Stimulated activated CD4-positive, alpha-beta T cell treated with anti-CD3 and anti-CD28 coated beads, Interleukin-12 subunit alpha, Interleukin-12 subunit beta, amount 100 ng/mL, for 24 hours (primary cell): Measurements from ENCODE around the gene PFKM.
A peak's percentile ranks its signal among the peaks of the same experiment; 100 is the strongest.

Experiments
- DNase-seq, 2 experiments: peaks; one replicate each; pipeline ENCODE4 v3.0.0-alpha.2; 2020; ENCODE audit warnings: low read depth in 2 of 2

The PFKM gene

DNA sequence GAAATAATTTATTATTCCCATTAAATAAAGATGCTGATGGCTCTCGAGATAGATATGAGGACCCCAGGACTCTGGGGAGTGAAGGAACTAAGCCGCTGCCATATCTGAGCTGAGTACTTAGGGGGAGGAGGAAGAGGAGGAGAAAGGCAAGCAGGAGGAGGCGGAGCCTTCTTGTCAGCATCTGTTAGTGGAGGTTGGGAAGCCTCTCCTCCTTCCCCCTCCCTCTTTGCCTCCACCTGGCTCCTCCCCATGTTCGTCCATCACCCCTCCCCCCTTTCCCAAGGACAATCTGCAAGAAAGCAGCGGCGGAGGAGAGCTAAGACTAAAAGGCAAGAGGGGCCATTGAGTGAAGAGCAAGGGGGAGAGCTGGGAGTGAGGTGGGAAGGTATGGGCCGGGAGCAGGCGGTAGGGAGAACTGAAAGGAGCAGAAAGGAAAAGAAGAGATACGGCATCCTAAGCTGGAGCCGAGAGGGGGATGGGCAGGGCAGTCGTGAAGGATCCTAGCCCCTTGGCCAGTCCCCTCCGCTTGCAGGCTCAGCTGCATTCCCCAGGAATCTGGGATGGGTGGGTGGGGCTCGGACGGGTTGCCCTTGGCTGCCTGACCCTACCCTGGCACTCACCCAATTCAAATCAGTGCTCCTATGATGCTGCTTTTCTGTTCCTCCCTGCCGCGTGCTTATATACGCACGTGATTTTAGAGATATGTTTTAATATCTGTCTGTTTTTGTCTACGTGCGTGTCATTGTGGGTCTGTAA, at the start of gene PFKM:
TSS of gene PFKM (plus strand) at position 287 of the 756 bp plus-strand sequence. CDS start 3,411 bp downstream, outside the sequence.
- DNase-seq: peak; percentile 38 to 67

GRCh38 chr12:48070033-48070432, 49.1 kb upstream of the PFKM start:
- no peak for DNase-seq

- no peak for DNase-seq
Measured at GRCh38 chr12:48070731-48071130, 48.4 kb upstream of the PFKM start.

DNA sequence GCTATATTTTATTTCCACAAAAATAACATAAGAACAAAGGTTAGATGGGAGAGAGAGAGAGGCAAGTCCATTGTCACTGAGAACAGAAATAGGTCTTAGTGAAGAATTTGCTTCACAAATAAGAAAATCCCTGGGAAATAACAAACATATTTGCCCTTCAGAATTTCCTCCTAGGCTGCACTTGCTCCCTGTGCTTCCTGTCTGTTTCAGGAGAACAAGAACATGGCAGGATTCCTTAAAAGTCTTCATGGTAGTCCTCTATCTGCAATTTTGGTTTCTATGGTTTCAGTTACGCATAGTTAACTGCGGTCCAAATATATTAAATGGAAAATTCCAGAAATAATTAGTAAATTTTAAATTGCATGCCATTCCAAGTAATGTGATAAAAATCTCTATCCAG, 47.4 kb upstream of the PFKM start:
- DNase-seq: no peak

DNA sequence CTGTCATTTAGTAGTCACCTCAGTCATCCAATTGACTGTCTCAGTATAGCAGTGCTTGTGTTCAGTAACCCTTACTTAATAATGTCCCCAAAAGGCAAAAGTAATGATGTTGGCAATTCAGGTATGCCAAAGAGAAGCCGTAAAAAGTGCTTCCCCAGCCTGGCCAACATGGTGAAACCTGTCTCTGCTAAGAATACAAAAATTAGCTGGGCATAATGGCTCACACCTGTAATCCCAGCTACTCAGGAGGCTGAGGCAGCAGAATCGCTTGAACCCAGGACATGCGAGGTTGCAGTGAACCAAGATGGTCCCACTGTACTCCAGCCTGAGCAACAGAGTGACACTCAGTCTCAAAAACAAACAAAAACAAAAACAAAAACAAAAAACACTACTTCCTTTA, 46.9 kb upstream of the PFKM start:
- DNase-seq: no peak

GRCh38 chr12:48074266-48074665, 44.9 kb upstream of the PFKM start:
- DNase-seq: no peak

- no peak for DNase-seq
Measured at GRCh38 chr12:48075832-48076231, 43.3 kb upstream of the PFKM start.

GRCh38 chr12:48077111-48077510, 42.1 kb upstream of the PFKM start:
- DNase-seq: no peak

DNA sequence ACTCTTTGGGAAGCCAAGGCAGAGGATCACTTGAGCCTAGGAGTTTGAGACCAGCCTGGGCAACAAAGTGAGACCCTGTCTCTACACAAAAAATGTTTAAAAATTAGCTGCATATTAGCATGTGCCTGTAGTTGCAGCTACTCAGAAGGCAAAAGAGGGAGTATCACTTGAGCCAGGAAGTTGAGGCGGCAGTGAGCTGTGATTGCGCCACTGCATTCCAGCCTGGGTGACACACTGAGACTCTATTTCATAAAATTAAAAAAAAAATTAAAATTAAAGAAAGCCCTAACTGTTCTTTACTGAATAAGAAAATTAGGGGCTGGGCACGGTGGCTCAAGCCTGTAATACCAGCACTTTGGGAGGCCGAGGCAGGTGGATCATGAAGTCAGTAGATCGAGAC, 40.3 kb upstream of the PFKM start:
- DNase-seq: no peak

- DNase-seq: no peak
Measured at GRCh38 chr12:48080285-48080684, 38.9 kb upstream of the PFKM start.

DNA sequence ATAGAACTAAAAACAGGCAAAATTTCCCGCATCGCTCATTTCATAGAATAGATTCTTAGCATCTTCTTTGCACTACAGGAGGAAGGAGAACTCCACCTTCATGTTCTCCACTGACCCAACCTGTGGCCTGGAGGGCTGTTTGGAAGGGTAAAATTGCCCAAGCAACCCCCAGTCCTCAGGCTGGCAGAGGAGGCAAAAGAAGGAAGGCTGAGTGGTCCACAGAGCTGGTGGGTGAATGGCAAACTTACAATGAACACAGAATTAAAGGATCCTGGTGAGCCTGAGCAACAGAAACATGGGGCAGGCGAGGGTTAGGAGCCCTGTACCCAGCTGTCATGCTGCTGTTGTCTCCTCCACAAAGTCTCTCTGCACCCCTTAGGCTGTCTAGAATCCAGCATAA, 38.3 kb upstream of the PFKM start:
- no peak for DNase-seq

DNA sequence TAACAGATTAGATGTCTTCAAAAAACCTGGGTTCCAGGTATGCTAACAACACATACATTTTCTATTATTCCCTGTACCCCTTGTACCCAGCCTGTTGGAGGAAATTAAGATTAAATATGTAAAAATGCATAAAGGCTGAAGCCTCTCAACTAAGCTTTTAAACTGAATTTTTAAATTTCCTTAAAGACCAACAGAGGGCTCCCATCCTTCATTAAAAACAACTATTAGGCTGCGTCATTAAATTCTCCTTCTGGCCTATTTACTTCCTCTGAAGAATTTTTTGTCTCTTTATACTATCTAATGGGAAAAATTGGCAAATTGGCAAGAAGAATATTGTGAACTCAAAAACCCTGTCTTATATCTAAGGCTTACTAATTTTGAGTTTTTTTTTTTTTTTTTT, 35.1 kb upstream of the PFKM start:
- DNase-seq: no peak

DNA sequence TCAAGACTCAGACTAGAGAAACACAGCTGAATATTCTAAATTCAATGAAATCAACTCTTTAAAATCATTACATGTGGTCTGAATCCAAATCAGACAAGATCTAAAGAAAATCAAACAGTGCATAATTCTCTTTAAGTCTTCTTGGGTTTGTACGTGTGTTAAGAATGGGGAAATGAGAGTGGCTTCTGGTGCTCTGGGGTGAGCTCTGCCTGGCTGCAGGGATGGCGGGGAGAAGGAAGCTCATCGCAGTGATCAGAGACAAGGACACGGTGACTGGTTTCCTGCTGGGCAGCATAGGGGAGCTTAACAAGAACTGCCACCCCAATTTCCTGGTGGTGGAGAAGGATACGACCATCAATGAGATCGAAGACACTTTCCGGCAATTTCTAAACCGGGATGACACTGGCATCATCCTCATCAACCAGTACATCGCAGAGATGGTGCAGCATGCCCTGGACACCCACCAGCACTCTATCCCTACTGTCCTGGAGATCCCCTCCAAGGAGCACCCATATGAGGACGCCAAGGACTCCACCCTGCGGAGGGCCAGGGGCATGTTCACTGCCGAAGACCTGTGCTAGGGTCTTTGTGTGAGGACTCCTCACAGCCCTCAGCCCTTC, 34.2 kb upstream of the PFKM start:
- no peak for DNase-seq

- no peak for DNase-seq
Measured at GRCh38 chr12:48086327-48086726, 32.8 kb upstream of the PFKM start.

DNA sequence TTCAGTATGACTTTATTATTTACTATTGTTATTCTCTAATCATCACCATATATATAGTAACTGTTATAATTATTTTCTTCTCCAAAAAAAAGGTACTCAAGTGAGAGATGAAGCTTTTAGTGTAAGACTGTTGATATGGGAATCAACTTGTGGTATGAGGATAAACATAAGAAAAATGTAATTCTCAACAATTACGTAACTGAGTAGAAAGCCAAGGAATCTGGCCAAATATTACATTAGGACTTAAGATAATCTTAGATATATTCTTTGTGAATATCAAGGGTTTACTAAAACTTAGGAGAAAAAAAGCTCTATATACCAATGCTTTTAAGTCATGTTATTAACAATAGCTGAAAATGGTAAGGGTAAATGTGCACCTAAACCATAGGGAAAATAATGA, 26.6 kb upstream of the PFKM start:
- no peak for DNase-seq

DNA sequence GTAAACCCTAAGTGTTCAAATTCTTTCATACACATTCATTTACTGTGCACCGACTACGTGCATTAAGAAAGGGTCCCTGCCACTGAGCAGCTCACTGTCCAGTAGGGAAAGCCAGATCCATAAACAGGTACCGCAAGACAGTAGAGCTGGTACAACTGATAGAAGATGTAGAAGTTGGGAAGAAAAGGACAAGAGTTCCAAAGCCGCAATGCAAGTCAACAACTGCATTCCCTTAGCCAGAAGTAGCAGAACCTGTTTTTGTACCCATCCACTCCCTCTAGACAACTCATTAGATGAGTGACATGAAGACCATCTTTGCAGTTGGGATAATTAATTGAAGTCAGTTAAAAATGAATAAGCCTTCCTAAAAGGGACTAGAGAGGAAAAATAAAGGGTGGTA, 14.6 kb upstream of the PFKM start:
- DNase-seq: no peak

GRCh38 chr12:48105321-48105866, 13.8 kb upstream of the PFKM start:
- peak in 1 of 2 experiments; percentile 16 for DNase-seq

DNA sequence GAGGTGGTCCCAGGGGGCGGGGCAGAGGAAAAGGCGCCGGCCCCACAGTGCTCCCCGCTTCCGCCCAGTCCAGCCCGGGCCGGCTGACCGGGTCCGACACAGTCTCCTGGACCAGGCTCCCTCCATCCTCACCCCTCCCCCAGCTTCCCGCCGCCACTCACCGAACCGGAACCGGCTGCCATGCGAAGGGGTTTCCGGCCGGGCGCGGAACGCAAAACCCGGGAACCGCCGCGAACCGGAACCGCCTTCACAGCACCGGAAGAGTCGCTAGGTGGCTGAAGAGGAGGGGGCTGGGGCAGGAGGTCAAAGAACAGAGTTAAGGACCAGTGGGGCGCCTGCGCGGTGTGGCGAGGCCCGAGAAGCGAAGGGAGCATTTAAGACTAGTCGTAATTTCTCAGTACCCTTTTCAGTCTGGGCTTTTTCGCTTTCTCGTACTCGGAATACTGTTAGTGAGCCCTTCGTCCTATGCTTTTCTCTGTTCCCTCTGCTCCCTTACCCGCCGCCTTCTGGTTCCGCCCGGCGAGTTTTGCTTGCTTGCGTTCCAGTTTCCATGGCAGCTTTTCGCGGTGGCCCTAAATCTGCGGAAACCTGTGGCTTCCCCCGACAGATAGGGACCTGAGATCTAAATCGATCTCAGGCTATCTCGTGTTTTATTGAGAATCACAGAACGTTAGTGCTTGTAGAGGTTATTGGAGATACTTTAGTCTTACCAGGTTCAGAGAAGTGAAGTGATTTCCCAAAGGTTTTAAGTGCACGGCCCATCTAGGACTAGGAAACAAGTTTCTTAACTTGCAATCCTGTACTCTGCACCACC, 13.1 kb upstream of the PFKM start, which contains the start of gene SENP1:
TSS of gene SENP1 (minus strand) at position 213 of the 814 bp plus-strand sequence. CDS start 4,607 bp downstream, outside the sequence.
- DNase-seq: peak; percentile 83 to 85

DNA sequence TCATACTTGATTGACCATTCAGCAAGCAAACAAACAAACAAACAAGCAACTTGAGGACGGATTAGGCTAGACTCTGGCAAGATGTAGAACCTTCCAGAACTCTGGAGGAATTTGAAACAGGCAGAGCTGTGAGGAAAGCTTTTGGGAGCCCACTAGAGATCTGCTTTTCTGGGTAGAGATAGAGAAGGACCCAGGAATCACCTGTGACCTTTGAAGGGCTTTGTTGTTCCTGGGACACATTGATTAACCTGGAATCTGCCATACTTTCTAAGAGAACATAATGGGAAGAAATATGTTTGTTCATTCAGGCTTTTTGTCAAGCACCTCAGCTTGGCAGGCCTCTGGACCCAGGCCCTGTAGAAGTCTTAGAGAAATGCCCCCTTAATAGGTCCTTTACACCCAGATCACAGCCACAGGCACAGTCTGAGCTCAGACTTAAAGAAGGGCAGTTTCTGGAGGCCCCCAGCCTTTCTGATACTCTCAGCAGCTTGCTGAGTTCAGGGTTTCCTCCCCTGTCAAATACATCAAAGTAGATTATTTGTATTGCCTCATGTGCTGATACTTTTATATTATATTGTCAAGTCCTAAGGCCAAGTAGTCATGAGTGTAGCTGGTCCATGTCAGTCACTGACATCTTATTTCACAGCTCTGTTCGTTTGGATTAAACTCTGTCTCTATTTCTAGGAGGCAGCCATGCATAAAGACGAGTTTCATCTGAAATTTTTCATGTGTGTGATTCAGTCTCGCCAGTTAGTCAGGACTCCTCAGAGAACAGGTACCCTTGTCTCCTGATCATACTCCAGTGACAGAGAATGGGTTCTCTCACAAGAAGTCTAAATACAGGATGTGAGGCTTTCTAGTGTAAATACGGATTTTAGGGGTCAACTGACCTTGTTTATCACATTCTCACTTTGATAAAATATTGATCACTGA, 12.2 kb upstream of the PFKM start:
- no peak for DNase-seq

DNA sequence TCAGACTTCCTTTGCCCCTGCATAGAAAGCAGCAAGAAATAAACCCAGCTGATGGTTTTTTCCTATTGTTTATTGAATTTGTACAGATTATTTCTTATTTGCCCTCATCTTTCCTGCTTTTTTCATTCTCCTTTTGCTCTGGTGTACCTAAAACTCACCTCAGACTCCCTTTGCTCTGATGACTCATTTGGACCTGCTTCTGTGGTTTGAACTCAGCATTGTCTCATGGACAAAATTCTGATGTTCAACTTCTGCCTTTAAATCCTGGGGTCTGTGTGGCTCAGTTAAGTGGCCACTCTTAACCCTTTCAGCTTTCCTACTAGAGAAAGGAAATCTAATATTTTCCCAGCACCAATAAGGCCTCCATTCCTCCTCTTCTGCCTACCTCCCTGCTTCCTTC, 9.7 kb upstream of the PFKM start:
- DNase-seq: no peak

DNA sequence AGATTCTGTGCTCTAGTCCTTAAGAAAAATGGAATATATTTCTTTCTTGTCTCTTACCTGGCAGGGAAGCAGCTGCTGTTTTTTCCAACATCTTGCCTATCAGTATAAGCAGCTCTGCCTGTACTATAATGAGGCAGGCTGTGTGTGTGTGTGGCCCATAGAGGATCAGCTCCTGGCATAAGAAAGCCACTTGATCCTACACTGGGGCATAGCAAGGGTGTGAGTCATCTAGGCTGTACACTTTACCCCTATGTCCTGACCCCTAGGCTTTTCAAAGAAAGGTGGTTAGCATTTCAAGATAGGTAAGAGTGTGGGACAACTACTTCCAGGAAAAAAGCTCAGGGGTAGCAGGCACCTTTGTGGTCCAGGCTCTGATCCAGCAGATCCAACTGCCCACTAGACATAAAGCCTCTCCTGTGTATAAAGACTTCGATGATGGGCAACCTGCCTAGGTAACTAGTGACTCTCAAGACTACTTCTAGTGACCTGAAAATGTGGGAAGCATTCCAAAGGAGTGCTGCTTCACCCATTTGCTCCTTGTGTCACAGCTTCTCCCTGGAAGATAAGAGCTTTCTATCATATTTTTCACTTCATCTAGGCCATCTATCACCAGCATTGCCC, 8.4 kb upstream of the PFKM start:
- DNase-seq: no peak
